AG09309 (cell line): ENCODE data around the gene PC.

Source experiments
- DNase-seq: peaks from one replicate; pipeline ENCODE4 v3.0.0-alpha.2; 2010; ENCODE audit warnings: low read depth
- H3K4me3 ChIP-seq: 2 replicates; pipeline ENCODE4 v1.5.1; 2011; ENCODE audit warnings: mild to moderate bottlenecking, low read depth, low read length, moderate library complexity; ENCODE audit not compliant: control insufficient read depth
- CTCF ChIP-seq: IDR thresholded peaks from 2 replicates; pipeline ENCODE4 v1.5.1; 2011; ENCODE audit warnings: mild to moderate bottlenecking, low read depth, low read length, inconsistent platforms; ENCODE audit not compliant: insufficient read depth, control insufficient read depth; ENCODE audit errors: missing control alignments

The PC gene

GRCh38 chr11:66866511-66866986 is 91.6 kb downstream of the PC start:
- DNase-seq, result no peak
- H3K4me3 ChIP-seq, result no peak overlapping the region
- TF ChIP-seq CTCF, result no peak

- TF ChIP-seq CTCF, result no peak
- DNase-seq, result no peak
- H3K4me3 ChIP-seq, result no peak overlapping the region
Observed at GRCh38 chr11:66866007-66866406, 92.2 kb downstream of the PC start.

GRCh38 chr11:66864924-66865697 is 93.1 kb downstream of the PC start:
- H3K4me3 ChIP-seq, result no peak overlapping the region
- DNase-seq, result no peak
- TF ChIP-seq CTCF, result no peak

- TF ChIP-seq CTCF, result no peak
- DNase-seq, result no peak
- H3K4me3 ChIP-seq, result no peak overlapping the region
Observed at GRCh38 chr11:66864172-66864901, 93.8 kb downstream of the PC start.

GRCh38 chr11:66863428-66864125 is 94.6 kb downstream of the PC start:
- no peak for TF ChIP-seq CTCF
- H3K4me3 ChIP-seq, result no peak overlapping the region
- DNase-seq, result no peak

- no peak for TF ChIP-seq CTCF
- H3K4me3 ChIP-seq, result no peak overlapping the region
- DNase-seq, result no peak
Observed at GRCh38 chr11:66862559-66863037, 95.6 kb downstream of the PC start.
